PFSK-1 (cell line): ENCODE results near the gene FCN2.

Experiments used
- FOXP2 ChIP-seq: optimal IDR thresholded peaks from 2 replicates; pipeline ENCODE3; 2011; ENCODE audit warnings: borderline replicate concordance, control low read depth, inconsistent platforms; ENCODE audit not compliant: insufficient read depth; ENCODE audit errors: extremely low read length, extremely low read depth
- POLR2AphosphoS5 ChIP-seq: IDR thresholded peaks from 2 replicates; pipeline ENCODE4 v1.6.1; 2012; ENCODE audit warnings: low read depth, mild to moderate bottlenecking, control low read depth, low read length, moderate library complexity
- REST ChIP-seq, 2 experiments: IDR thresholded peaks; 2 replicates each; pipeline versions ENCODE4 v1.6.1 to v1.8.0; 2011 to 2012; ENCODE audit warnings: low read depth in 2 of 2, low read length in 2 of 2, control low read depth in 1 of 2, inconsistent platforms in 1 of 2, mild to moderate bottlenecking in 1 of 2, moderate library complexity in 1 of 2; ENCODE audit not compliant: insufficient read depth in 1 of 2
- SIN3A ChIP-seq: IDR thresholded peaks from 2 replicates; pipeline ENCODE4 v1.6.1; 2012; ENCODE audit warnings: mild to moderate bottlenecking, low read length, moderate library complexity, borderline replicate concordance; ENCODE audit not compliant: insufficient read depth
- TAF1 ChIP-seq: IDR thresholded peaks from 2 replicates; pipeline ENCODE4 v1.6.1; 2012; ENCODE audit warnings: low read length, control low read depth, borderline replicate concordance; ENCODE audit not compliant: insufficient read depth

The FCN2 gene

DNA sequence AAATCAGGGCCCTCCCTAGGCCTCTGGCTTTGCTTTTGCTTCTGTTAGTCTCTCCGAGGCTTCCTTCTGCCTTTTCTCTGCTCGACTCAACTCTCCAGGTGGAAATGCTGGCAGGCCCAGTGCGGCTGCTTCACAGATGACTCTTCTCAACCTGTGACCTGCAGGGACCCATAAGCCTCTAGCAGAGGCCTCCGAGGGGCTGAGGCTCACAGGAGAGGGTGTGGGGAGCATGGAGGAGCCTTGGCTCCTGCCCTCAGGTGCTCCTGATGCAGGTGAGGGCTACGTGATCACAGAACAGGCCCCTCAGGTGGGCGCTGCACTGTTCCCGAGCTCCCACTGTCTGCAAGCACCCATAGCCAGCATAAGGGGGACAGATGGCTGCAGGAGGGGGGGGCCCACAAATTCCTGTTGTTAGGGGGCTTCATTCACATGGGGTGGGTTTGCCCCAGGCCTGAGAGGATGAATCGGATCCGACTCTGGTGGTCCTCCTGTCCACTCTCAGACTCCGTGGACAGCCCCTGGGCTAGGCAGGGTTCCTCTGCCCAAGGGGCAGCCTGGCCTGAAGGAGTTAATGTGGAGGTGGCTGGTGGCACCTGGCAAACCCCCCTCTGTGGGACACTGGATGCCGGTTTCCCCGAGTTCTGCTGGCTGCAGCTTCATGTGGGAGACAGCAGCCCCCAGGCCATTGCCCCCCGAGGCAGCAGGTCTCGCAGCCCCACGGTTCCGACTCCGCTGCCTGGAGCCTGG is 10.9 kb upstream of the FCN2 start:
- TF ChIP-seq SIN3A = no peak
- TF ChIP-seq TAF1 = no peak
- TF ChIP-seq FOXP2 = no peak
- no peak for TF ChIP-seq REST (IDR thresholded peaks at IDR 0.05; ENCODE audit: insufficient read depth in 1 of 2, low read depth in 2 of 2, low read length in 2 of 2)
- no peak for TF ChIP-seq POLR2AphosphoS5

DNA sequence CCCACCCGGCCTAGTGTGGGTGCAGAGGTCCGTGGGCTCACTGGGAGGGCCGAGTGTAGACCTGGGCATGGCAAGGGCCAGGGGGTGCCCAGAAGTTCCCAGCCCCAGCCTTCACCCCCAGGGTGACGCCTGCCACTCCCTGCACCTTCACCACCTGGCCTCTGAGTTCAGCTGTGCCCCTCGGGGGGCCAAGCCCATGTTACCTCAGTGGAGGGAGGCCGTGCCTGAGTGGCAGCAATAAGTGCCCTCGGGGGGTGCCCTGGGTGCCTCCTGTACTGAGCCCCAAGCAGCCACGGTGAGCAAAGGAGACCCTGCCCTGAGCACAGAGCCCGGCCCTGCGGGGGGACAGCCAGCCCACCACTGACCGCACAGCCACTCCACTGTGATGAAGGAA is 10.3 kb upstream of the FCN2 start:
- TF ChIP-seq SIN3A (no peak), FOXP2 (no peak), TAF1 (no peak), POLR2AphosphoS5 (no peak), REST (IDR thresholded peaks at IDR 0.05; ENCODE audit: insufficient read depth in 1 of 2, low read depth in 2 of 2, low read length in 2 of 2) (no peak)

GRCh38 chr9:134870746-134871662 is 9.6 kb upstream of the FCN2 start:
- TF ChIP-seq TAF1 (no peak), SIN3A (no peak), REST (IDR thresholded peaks at IDR 0.05; ENCODE audit: insufficient read depth in 1 of 2, low read depth in 2 of 2, low read length in 2 of 2) (no peak), POLR2AphosphoS5 (no peak), FOXP2 (no peak)

DNA sequence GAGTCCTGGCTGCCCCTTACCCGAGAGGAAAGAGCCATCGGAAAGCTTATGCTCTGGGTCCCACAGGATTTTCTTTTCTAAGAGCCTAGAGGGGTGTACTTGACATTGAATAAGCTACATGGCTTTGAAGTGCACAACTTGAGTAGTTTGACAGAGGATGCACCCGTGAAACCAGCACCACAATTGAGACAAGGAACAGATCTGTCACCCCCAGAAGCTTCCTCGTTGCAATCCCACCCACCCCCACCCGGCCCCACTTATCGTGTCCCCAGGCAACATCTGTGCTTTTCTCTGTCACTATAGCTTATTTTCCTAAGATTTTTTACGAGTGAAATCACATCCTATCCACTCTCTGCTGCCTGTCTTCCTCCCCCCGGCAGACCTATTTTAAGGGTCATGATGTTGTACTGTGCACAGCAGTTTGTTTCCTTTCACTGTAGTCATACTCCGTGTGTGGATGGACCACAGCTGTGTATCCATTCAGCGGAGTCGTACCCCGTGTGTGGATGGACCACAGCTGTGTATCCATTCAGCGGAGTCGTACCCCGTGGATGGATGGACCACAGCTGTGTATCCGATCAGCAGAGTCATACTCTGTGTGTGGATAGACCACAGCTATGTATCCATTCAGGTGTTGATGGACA is 8.8 kb upstream of the FCN2 start:
- TF ChIP-seq REST (IDR thresholded peaks at IDR 0.05; ENCODE audit: insufficient read depth in 1 of 2, low read depth in 2 of 2, low read length in 2 of 2) = no peak
- TF ChIP-seq FOXP2 = no peak
- TF ChIP-seq POLR2AphosphoS5 = no peak
- no peak for TF ChIP-seq SIN3A
- no peak for TF ChIP-seq TAF1
